C1 segment of cervical spinal cord (tissue), 14 donors: Measurements from ENCODE around the gene DYSF.

ENCODE experiments used
- DNase-seq, 14 donors: peaks; one replicate each; lab custom pipeline; 2025; lab: John Stamatoyannopoulos, UW

Gene DYSF

DNA sequence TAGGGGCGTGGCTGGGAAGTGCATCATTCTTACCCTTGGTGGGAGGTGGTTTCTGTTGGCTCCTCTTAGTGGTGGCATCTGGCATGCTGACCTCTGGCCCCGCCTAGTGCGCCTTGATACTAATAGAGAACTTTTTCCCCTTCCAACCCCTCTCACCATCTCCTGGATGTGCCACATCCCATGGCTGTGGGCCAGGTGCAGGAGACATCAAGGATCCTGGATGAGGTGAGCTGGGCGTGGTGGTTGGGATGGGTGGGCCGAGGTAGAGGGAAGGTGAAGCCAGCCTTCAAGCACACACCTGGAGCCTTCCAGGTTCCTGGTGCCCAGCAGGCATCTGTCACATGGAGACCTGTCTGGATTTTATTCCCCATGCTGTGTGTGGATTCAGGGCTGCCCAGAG is 149.2 kb downstream of the DYSF start:
- DNase-seq = no peak

DNA sequence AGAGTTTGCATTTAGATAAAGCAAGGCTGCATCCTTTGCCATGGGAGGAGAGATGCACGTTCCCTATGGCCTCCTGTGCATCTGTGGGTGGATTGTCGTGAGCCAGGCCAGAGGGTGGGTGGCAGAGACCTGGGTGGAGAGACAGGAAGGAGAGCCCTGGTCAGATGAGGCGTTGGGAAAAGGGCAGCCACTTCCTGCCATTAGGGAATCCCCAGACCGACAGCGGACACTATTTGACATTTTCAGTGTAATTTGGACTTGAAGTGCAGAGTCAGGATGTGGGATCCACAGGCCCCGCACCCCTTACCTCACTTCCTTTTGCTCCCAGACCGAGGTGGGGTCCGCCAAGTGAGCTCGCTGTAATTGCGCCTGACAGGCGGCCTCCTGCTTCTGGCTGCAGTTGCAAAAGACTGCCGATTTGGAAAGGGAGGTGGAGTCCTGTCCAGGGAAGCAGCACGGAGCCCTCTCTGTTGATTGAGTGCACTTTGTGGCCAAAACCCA is 150.0 kb downstream of the DYSF start:
- DNase-seq = no peak

DNA sequence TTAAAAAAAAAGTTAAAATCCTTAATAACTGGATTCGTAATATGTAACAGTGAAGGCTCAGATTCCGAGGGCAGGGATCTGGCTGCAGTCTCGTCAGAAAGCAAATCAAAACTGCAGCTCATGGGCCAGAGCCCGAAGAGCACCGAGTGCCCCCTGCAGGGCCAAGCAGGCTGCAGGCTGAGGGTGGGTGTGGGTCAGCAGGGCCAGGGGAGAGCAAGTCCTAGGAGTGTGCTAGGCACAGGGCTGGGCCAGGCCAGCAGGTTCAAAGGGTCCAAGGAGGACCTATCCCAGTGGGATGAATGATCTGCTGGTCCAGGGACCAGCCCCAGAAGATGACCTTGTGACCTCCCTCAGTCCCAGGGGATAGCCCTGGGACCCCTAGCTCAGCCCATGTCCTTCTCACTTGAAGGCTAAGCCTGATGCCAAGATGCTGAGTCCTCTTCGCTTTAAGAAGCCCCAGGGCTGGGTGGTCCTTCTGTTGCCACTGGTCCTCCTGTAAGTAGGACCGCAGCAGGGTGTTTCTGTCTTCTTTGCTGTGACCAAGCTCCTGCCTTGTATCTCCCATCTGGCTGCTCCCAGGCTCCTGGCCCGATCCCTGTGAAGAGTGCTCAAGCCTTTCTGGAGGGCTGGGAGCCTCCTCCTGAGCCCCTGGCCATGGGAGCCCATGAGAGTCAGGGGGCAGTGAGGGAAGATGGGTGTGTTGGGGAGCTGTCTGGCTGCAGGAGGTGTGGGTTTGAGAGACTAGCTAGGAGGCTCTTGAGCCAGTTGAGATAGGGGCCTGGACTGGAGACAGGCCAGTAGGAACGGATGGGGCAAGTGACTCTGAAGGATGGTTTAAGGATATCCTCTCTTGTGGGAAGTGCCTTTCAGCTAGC is 150.7 kb downstream of the DYSF start:
- no peak for DNase-seq

DNA sequence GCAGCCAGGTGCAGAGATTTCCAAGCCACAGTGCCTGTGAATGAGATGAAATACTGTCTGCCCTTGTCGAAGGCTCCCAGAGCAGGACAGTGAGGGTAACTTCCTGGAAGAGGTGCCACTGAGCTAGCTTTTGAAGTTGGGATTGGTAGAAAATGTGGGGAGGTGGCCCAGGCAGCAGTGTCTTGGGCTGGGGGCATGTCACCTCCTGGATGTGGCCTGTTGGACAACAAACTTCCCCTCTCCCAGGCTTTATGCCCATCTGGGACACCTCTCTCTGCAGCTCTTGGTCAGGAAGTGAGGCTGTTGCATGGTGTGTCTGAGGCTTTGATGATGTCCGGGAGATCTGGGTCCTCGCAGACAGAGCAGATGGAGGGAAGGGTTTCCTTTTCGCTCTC is 151.4 kb downstream of the DYSF start:
- DNase-seq = no peak

DNA sequence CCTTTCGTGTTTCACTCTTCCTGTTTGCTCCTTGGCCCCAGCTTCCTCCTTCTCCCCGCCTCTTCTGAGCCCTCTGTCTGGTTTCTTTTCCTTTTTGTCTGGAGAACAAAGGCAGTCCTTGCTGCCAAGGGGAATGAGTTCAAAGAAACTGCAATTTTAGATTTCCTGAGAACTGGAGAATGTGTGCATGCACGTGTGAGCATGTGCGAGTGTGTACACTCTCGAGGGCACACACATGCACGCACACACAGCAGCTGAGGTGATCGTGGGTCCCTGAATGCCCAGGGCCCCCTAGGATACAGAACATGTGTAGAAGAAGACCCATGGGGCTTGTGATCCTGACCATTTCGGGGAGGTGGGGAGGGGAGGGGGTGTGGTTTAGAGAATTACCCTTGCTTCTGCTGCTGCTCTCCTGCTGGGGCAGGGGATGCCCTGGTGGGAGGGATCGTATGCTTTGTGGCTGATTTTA is 151.8 kb downstream of the DYSF start:
- no peak for DNase-seq

DNA sequence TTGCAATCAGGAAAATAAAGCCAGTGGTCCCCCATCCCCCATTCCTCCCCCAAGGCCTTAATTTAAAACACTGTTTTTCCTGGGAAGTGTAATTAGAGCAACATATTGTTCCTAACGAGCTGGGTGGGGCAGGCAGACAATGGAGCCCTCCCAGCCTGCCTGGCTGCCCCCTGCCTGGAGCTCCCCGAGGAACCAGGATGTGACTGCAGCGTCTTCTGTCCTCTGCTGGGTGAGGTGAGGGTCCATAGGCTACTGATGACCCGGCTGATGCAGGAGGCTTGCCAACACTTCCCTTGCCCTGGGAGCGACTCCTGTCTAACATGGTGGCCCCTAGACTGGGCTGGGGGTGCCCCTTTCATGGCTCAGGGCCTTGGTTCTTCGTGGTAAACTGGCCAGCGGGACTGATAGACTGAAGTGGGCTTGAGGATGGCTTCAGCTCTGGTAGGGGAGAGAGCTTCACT is 152.4 kb downstream of the DYSF start:
- DNase-seq = no peak

DNA sequence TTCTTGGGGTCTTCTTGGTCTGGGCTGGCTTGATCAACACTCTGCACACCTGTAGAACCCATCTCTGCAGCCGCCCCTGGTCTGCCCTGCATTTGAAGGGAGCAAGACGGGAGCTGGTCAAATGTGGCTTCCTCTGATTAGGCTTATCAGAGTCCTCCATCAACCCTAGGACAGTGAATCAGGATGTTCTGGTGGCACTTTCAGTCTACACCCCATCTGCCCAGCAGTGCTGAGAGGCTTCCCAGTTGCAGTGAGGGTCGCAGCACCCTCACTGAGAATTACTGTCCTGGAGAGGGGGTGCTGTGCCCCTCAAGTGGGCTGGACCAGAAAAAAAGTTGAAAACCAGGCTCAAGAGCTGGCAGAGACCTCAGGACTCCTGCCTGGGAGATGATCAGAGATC is 152.9 kb downstream of the DYSF start:
- DNase-seq = no peak

DNA sequence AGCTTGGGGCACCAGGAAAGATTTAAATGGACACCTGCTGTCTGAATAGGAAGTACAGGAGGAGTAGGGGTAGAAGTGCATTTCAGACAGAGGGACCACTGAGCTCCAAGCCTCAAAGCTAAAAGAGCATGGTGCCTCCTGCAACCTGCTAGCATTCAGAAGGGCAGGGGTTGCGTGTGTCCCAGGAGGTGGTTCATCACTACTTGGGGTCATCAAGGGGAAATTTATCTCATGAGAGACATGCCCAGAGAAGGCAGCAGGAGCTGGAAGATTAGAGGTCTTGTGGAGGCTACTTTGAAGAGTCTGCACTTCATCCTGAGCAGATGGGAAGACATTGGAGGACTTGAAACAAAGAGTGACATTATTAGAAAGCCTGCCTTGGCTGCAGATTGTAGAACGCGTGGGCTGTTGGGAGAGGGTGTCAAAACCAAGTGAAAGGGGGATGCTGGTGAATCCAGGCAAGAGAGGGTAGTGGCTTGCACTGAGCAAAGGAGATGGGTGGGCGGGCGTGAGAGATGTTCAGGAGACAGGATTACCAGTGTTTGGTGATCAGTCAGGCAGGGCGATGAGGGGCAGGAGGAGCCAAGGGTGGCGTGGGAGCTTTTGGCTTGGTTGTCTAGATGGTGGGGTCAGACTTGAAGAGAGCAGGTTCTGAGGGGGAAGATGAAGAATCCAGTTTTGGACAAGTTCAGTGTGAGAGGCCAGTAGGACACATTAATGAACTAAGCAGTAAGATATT is 154.0 kb downstream of the DYSF start:
- no peak for DNase-seq

DNA sequence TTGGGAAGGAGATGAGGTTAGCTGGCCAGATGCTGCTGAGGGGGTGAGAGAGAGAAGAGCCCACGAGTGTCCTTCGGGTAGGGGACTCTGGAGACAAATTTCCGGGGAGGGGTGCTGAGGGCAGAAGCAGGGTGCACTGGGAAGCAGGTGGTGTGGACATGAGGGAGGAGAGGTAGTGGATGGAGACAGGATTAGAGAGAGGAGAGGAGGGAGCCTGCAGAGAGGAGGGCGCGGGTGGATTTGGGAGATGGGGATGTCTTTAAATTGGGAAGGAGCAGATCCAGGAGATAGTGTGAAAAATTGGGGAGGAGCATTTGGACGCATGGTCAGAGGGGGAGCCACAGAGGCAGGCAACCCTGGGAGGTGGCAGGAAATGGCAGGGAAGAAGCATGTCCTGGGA is 154.7 kb downstream of the DYSF start:
- DNase-seq = no peak

DNA sequence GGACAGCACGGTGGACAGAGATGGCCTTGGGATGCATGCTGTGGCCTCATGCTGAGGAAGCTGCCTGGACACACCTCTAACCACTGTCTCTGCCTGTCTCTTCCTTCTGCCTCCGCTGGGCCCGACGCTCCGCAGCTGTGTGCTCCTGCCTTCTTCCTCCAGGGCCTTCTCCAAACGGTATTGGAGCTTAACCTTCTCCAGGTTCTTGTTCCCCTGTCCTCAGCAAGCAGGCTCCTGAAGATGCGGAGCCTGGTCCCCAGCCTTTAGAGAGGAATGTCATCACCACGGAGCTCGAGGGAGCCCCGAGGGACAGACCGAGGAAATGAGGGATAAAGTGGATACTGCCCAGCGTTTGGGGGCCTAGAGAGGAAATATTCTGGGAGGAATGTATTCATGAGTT is 155.1 kb downstream of the DYSF start:
- no peak for DNase-seq

DNA sequence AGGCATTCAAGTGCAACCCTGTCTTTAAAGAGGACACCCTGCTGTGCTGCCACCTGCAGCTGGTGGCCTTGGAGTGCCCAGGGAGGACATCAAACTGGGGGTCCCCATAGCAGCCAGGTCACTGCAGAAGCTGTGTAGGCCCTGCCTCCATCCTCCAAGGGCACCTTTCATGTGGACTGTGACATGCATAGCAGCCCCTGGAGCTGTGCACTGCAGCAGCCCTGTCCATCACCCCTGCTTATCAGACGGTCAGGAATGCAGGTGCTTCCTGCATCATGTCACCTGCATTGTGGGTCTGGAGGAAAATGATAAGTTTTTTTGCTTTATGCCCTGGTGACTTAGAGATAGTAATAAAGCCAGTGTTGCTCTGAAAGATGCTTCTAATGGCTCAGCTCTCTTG is 155.7 kb downstream of the DYSF start:
- DNase-seq = no peak

DNA sequence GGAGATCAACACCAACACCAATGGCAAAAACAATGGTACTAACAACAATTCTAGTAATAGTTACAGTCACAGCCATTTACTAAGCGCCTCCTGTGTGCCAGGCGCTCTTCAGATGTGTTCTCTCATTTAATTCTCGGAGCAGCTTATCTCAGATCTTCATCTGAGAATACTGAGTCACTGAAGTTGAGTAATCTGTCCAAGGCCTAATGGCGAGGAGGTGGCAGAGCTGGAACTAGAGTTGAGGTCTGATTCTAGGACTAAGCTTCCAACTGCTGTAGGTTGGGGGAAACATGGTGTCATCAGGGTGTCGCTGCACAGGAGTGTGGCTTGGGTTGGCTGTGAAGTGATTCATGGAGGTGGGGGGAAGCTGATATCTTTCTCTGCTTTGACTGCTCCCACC is 156.1 kb downstream of the DYSF start:
- DNase-seq = no peak

DNA sequence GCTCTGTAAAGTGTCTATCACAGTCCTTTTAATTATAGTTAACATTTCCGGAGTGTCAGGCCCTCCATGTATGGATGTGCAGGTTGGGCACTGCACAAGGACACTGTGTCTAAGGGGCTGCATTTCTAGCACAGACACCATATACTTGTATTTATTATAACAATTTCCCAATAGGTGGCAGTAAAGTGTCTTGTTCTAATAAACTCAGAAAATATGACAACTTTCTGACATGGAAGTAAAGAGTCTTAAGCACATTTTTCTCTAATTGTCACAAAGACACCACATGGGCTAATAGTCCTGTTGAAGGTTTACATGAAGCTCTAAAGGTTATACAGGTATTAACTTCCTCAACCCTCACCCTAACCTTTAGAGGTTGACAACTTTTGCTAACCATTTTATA is 156.6 kb downstream of the DYSF start:
- no peak for DNase-seq

DNA sequence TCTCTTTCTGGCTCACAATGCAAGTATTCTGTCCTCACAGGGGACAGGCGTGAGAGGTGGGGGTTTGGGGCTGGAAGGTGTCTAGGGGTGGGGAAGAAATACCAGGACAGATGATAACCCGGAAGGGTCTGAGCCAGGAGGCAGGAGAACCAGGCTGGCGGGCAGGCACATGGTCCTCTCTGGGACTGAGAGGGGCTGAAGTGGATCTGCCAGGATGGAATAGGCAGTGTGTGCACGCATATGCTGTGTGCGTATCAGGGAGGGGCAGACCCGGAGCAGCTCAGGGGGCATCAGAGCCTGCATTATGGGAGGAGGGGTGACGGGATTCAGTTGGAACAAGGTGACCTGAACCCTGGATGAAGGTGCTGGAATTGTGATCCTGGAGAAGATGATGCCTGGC is 157.3 kb downstream of the DYSF start:
- no peak for DNase-seq

DNA sequence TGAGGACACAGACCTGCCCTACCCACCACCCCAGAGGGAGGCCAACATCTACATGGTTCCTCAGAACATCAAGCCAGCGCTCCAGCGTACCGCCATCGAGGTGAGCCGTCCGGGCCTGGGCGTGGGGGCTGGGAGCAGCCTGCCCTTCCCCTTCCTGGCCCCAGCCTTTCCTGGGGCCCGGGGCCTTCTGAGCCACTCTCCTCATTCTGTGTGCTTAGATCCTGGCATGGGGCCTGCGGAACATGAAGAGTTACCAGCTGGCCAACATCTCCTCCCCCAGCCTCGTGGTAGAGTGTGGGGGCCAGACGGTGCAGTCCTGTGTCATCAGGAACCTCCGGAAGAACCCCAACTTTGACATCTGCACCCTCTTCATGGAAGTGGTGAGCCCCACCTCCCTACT is 157.9 kb downstream of the DYSF start:
- no peak for DNase-seq

DNA sequence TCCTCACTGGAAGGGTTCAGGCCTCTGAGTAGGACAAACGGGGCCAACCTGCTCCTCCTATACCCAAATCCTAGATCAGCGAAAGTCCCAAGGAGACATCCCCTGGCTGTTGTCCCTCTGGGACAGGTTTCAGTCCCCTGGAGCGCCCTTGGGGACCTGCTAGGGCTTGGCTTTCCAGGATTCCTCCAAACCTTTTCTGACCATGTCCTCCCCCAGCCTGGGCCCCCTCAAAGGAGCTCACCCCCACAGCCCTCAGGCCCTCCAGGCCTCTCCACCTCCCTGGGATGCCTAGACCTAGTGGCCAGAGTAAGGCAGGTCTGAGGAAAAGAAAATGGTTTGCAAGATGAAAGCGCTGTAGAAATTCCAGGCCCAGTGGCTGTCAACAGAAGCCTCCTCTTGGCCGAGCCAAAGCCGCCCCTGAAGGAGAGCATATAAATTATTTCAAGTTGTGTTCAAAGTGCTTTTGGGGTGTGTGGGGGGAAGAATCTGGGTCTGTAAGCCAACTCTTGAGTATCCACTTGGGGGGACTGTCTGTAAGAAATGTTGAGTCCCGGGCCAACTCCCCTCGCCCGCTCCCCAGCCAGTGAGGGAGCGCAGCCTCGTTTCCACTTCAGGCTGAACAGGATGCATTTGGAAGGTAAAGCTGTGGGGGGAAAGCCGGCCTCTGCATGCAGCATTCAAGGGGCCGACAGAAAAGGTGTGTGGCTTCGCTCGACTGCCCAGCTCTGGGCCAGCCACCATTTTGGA is 158.6 kb downstream of the DYSF start:
- DNase-seq = no peak

DNA sequence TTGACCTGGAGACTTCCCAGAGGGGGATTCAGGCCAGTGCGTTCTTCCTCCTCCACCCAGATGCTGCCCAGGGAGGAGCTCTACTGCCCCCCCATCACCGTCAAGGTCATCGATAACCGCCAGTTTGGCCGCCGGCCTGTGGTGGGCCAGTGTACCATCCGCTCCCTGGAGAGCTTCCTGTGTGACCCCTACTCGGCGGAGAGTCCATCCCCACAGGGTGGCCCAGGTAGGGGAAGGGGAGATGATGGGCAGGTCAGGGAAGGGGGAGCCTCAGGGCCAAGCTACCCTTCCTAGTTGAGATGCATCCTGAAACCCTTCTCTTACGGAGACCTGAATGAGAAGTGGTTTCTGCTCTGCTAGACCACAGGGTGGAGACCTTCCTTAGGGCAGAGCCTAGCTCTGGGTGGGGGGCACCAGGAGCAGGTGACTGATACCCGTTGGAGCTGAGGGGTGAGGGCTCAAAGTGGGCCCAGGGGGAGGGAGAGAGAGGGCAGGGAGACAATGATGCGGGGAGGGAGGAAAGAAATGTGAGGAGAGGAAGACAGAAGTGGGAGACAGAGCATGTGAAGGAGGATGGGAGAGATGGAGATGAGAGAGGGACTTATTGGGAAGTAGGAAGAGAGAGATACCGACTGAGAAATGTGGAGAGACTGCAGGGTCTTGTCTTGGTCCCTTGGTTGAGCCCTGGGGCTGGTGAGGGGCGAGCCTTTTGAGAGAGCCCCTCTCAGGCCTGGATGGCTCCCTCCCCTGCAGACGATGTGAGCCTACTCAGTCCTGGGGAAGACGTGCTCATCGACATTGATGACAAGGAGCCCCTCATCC is 159.4 kb downstream of the DYSF start:
- no peak for DNase-seq

DNA sequence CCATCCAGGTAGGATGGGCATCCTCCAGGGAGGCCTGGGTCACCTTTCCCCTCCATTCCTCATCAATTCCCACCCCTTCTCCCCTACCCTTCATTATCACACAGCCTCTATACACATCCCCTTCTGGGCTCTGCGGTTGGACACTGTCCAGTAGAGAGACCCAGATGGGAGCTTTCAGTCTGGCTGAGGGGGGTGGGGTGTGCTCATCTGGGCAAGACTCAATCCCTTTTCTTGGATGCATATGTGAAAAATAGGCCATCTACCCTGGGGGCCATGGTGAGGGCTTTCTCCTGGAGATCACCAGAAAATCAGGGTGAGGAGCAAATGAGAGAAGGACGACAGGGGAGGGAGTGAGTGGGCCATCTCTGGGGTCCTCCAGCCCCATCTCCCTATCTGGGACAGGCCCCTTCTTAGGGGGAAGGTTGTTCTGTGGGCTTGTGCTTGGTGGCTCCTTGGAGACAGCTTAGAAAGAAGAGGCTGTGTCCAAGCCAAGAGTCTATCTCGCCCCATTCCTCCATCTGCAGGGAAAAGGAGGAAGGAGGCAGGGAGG is 160.1 kb downstream of the DYSF start:
- DNase-seq = no peak

DNA sequence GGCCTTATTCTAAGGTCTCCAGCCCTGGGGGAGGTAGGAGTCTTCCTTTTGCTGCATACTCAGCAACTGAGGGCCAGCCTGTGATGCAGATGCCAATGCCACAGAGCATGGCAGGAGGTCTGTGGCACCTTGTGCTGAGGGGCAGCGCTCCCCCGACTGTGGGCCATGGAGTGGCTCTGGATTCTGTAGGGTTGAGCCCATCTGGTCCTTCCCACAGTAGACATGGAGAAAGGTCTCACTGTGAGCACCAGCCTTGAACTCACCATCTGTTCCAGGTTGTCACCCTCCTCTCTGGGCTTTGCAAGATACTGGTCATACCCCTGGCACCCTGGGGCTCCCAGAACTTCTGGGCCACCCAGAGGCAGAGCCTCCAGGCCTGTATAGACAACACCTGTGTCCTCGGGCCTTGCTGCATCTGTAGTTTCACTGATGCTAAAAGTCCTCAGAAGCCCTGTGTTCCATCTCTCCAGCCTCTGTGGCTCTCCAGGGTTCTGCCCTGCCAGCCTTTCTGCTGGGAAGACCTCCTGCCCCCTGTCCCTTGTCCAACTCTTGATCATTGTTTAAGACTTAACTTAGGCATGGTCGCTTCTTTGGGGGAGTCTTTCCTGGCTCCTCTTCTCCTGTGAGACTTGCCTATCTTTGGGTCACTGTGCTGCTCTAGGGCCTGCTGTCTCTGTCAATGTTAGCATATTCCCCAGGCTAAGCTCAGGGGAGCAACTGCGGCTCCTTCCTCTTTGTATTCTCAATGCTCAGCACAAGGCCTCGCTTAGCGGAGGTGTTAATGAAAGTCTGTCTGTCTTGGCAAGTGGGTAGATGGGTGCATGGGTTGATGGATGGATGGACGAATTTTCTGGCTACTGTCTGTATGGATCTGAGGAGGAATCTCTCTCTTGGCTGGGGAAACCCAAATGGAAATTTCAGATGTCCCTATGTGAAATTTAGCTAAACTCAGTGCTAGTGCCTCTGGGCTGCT is 160.9 kb downstream of the DYSF start:
- DNase-seq = no peak
